GM12878 (cell line): ENCODE data around the gene RIPPLY3. TPM values are rescaled to one million over a fixed set of nuclear protein-coding genes. Genes with fewer than 3 reads are reported as not detected.

Source experiments
- ATAC-seq: fragments of 200-7000 bp; cut with Tn5 transposase; 3 replicates; pipeline ENCODE4 v1.9.1; 2020; ENCODE audit warnings: mild to moderate bottlenecking, moderate library complexity
- BruUV-seq: library from RNA; stranded (reverse); fragments of 400-500 nt; replicated peaks from 2 replicates; lab custom pipeline; 2021; lab: Mats Ljungman, UMichigan
- CTCF ChIA-PET: fragments of 300-600 bp; sonication (Branson Sonifier 250); formaldehyde crosslinking; extraction: SDS; loops from one replicate; lab custom pipeline; 2021; ENCODE audit warnings: inconsistent platforms; lab: Yijun Ruan, JAX
- POLR2A ChIA-PET: fragments of 350-600 bp; formaldehyde crosslinking; extraction: SDS; loops from one replicate; lab custom pipeline; 2021; ENCODE audit warnings: inconsistent platforms; lab: Charles Lee
- RAD21 ChIA-PET: fragments of 300-600 bp; sonication (Branson Sonifier 250); formaldehyde crosslinking; loops from one replicate; lab custom pipeline; 2023; ENCODE audit warnings: antibody characterized with exemption; ENCODE audit not compliant: unreplicated experiment; lab: Charles Lee
- SMC1A ChIA-PET: fragments of 300-600 bp; sonication (Branson Sonifier 250); formaldehyde crosslinking; loops from one replicate; lab custom pipeline; 2023; ENCODE audit not compliant: unreplicated experiment, uncharacterized antibody; lab: Charles Lee
- DNase-seq: peaks from one replicate; pipeline ENCODE4 v3.0.0-alpha.2; 2011; ENCODE audit warnings: low read depth, low spot score
- FAIRE-seq: peaks from 3 replicates; lab custom pipeline; 2011; peaks lifted over from hg19 to GRCh38; lab: Jason Lieb, UNC
- H2AFZ ChIP-seq: 2 replicates; pipeline ENCODE4 v1.6.0; 2011; ENCODE audit warnings: low read depth, low read length, control low read depth; ENCODE audit not compliant: control insufficient read depth
- H3K27ac ChIP-seq: 2 replicates; pipeline ENCODE4 v1.5.1; 2011; ENCODE audit warnings: control low read depth; ENCODE audit not compliant: control insufficient read depth, insufficient read depth
- H3K27me3 ChIP-seq, 2 experiments: replicated peaks in 1 of 2; 2 replicates each; pipeline versions ENCODE4 v1.6.0 to v1.6.1; 2011; ENCODE audit warnings: low read length in 1 of 2; ENCODE audit not compliant: control insufficient read depth in 2 of 2, insufficient read depth in 2 of 2
- H3K36me3 ChIP-seq, 2 experiments: 2 replicates each; pipeline ENCODE4 v1.5.1; 2011; ENCODE audit warnings: low read length in 1 of 2; ENCODE audit not compliant: control insufficient read depth in 2 of 2, insufficient read depth in 2 of 2
- H3K4me1 ChIP-seq: 2 replicates; pipeline ENCODE4 v1.6.1; 2011; ENCODE audit warnings: mild to moderate bottlenecking, low read length, moderate library complexity, mixed read lengths; ENCODE audit not compliant: control insufficient read depth, insufficient read depth
- H3K4me2 ChIP-seq: 2 replicates; pipeline ENCODE4 v1.6.0; 2011; ENCODE audit warnings: control low read depth; ENCODE audit not compliant: control insufficient read depth, insufficient read depth
- H3K4me3 ChIP-seq: fragments of 200-600 bp; sonication (generic); 2 replicates; pipeline ENCODE4 v1.5.1; 2016
- H3K79me2 ChIP-seq: 2 replicates; pipeline ENCODE4 v1.6.0; 2011; ENCODE audit warnings: low read length; ENCODE audit not compliant: control insufficient read depth, insufficient read depth
- H3K9ac ChIP-seq: 2 replicates; pipeline ENCODE4 v1.8.0; 2011; ENCODE audit warnings: low read length, control low read depth, mixed read lengths; ENCODE audit not compliant: control insufficient read depth, insufficient read depth
- H3K9me3 ChIP-seq: replicated peaks from 3 replicates; pipeline ENCODE4 v1.5.1; 2011; ENCODE audit warnings: mild to moderate bottlenecking, low read length; ENCODE audit not compliant: control insufficient read depth, insufficient read depth
- H4K20me1 ChIP-seq: 2 replicates; pipeline ENCODE4 v1.6.0; 2011; ENCODE audit not compliant: control insufficient read depth, insufficient read depth
- ATF7 ChIP-seq: fragments of 450-650 bp; IDR thresholded peaks from 2 replicates; pipeline ENCODE4 v1.6.1; 2016; ENCODE audit warnings: low read depth, mild to moderate bottlenecking
- BACH1 ChIP-seq: fragments of 450-650 bp; IDR thresholded peaks from 2 replicates; pipeline ENCODE4 v1.6.1; 2017; ENCODE audit warnings: mild to moderate bottlenecking, borderline replicate concordance
- EZH2 ChIP-seq: IDR thresholded peaks from 2 replicates; pipeline ENCODE4 v1.6.1; 2012; ENCODE audit warnings: low read depth, mild to moderate bottlenecking, control low read depth, inconsistent platforms, low read length, borderline replicate concordance; ENCODE audit not compliant: control insufficient read depth
- HDAC2 ChIP-seq: fragments of 200-600 bp; sonication (generic); IDR thresholded peaks from 2 replicates; pipeline ENCODE4 v1.6.1; 2017
- JUND ChIP-seq: IDR thresholded peaks from 2 replicates; pipeline ENCODE4 v1.6.1; 2012; ENCODE audit warnings: low read depth, mild to moderate bottlenecking, low read length, improper control_type of control experiment, moderate library complexity
- KDM1A ChIP-seq: fragments of 200-600 bp; sonication (generic); IDR thresholded peaks from 2 replicates; pipeline ENCODE4 v1.6.1; 2016; ENCODE audit warnings: borderline replicate concordance
- POLR2AphosphoS5 ChIP-seq: IDR thresholded peaks from 2 replicates; pipeline ENCODE4 v1.6.1; 2011; ENCODE audit warnings: mild to moderate bottlenecking, low read length, inconsistent platforms
- ZZZ3 ChIP-seq: IDR thresholded peaks from 2 replicates; pipeline ENCODE4 v1.6.1; 2011; ENCODE audit warnings: low read depth; ENCODE audit not compliant: control insufficient read depth, insufficient read length
- WGBS: methylation state at CpG from one replicate; pipeline ENCODE4 v1.1.6; 2016; ENCODE audit warnings: low lambda C conversion rate; ENCODE audit not compliant: insufficient replicate concordance, insufficient coverage; ENCODE audit errors: missing lambda C conversion rate; 5-methylcytosine and 5-hydroxymethylcytosine counted together
- in situ Hi-C: fragments of 300-500 bp; cut with MboI; formaldehyde crosslinking; loops from 9 replicates; pipeline ENCODE4 v1.14.3; 2018; ENCODE audit warnings: mixed read lengths
- intact Hi-C: fragments of 100-400 bp; cut with micrococcal nuclease; formaldehyde crosslinking; loops from one replicate; pipeline ENCODE4 v1.14.2; 2022; ENCODE audit not compliant: unreplicated experiment
- polyA plus RNA-seq, 11 experiments: library from polyadenylated mRNA; depleted of rRNA in 4 of 11; unstranded in 6 of 11; stranded (reverse) in 5 of 11; fragments of >200 nt; fragmentation: Nextera tagmentation in 4 of 11; fragmentation: Illumina TruSeq in 1 of 11; extraction: Ambion mirVana in 4 of 11; extraction: Trizol in 1 of 11; gene quantifications; 1 replicate in 1 of 11; 2 replicates in 10 of 11; pipeline versions ENCODE4 v1.2.1 to v1.2.3, GENCODE V29; 2011 to 2016; ENCODE audit warnings: inconsistent platforms in 2 of 11, missing spikeins in 2 of 11, low read depth in 1 of 11
- total RNA-seq, 4 experiments: library from RNA; depleted of rRNA in 3 of 4; stranded (reverse); fragments of >200 nt in 3 of 4; fragmentation: Illumina TruSeq in 1 of 4; extraction: Trizol in 1 of 4; gene quantifications; 2 replicates each; pipeline versions ENCODE4 v1.2.1 to v1.2.3, GENCODE V29; 2013 to 2021
- TF ChIP-seq, protein P1 (sequence below): IDR thresholded peaks from 2 replicates; pipeline ENCODE4 v1.6.1; 2012; ENCODE audit warnings: low read depth, low read length, improper control_type of control experiment
- TF ChIP-seq, protein P2 (sequence below): IDR thresholded peaks from 2 replicates; pipeline ENCODE4 v1.6.1; 2011; ENCODE audit warnings: low read depth, mild to moderate bottlenecking, low read length, moderate library complexity, borderline replicate concordance; ENCODE audit errors: extremely low read depth
- TF ChIP-seq, protein P3 (sequence below): IDR thresholded peaks from 2 replicates; pipeline ENCODE4 v1.6.1; 2012; ENCODE audit warnings: low read length, inconsistent platforms
- TF ChIP-seq, protein P4 (sequence below): fragments of 450-650 bp; IDR thresholded peaks from 2 replicates; pipeline ENCODE4 v1.6.1; 2017; ENCODE audit warnings: mild to moderate bottlenecking, low read depth, inconsistent platforms; ENCODE audit not compliant: poor library complexity, severe bottlenecking

RIPPLY3 gene
- total and polyA plus RNA-seq, 10 of the 15 experiments (the other 5 are each of a cell fraction or from before 2014, with no cell fraction given) = not detected

DNA sequence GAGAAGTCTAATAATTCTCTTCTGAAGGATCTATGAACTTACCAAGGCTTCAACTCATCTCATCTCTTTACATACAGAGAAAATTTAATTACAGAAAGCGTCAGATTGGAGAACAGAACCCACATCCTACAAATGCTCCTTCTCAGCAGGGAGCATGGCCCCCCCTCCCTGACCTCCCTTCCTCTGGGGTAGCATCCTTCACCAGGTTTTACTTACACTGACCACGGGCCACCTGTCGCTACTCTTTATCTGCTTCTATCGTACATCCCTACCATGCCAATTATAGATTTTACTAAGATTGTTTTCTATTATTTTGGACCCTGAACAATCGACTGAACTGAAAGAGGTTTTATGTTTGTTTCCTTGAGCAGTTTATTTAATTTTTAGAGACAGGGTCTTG, 25.8 kb downstream of the RIPPLY3 start:
- Histone ChIP-seq H3K27me3 (no peaks in the 10 kb centered on the region), H3K36me3 (no peaks in the 10 kb centered on the region), H3K9me3 (no peaks in the 10 kb centered on the region), H2AFZ (no peak overlapping the region), H4K20me1 (no peaks in the 10 kb centered on the region), H3K79me2 (no peaks in the 10 kb centered on the region)
- 52% methylated on average over 5 of the region's 5 CpGs for WGBS
- ChIA-PET SMC1A (no interaction called here), RAD21 (no interaction called here)
- intact Hi-C loops (no loop called here), in situ Hi-C loops (no loop called here)
- BruUV-seq = no TSS peak
- no peak for ATAC-seq
- no peak for FAIRE-seq
- TF ChIP-seq KDM1A (no peak), POLR2AphosphoS5 (no peak), ZZZ3 (no peak), JUND (no peak), ATF7 (no peak), HDAC2 (no peak), EZH2 (no peak), BACH1 (no peak)
- TF ChIP-seq, protein P1, sequence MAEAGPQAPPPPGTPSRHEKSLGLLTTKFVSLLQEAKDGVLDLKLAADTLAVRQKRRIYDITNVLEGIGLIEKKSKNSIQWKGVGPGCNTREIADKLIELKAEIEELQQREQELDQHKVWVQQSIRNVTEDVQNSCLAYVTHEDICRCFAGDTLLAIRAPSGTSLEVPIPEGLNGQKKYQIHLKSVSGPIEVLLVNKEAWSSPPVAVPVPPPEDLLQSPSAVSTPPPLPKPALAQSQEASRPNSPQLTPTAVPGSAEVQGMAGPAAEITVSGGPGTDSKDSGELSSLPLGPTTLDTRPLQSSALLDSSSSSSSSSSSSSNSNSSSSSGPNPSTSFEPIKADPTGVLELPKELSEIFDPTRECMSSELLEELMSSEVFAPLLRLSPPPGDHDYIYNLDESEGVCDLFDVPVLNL = no peak
- TF ChIP-seq, protein P2, sequence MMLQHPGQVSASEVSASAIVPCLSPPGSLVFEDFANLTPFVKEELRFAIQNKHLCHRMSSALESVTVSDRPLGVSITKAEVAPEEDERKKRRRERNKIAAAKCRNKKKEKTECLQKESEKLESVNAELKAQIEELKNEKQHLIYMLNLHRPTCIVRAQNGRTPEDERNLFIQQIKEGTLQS = no peak
- TF ChIP-seq, protein P3, sequence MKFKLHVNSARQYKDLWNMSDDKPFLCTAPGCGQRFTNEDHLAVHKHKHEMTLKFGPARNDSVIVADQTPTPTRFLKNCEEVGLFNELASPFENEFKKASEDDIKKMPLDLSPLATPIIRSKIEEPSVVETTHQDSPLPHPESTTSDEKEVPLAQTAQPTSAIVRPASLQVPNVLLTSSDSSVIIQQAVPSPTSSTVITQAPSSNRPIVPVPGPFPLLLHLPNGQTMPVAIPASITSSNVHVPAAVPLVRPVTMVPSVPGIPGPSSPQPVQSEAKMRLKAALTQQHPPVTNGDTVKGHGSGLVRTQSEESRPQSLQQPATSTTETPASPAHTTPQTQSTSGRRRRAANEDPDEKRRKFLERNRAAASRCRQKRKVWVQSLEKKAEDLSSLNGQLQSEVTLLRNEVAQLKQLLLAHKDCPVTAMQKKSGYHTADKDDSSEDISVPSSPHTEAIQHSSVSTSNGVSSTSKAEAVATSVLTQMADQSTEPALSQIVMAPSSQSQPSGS = no peak
- TF ChIP-seq, protein P4, sequence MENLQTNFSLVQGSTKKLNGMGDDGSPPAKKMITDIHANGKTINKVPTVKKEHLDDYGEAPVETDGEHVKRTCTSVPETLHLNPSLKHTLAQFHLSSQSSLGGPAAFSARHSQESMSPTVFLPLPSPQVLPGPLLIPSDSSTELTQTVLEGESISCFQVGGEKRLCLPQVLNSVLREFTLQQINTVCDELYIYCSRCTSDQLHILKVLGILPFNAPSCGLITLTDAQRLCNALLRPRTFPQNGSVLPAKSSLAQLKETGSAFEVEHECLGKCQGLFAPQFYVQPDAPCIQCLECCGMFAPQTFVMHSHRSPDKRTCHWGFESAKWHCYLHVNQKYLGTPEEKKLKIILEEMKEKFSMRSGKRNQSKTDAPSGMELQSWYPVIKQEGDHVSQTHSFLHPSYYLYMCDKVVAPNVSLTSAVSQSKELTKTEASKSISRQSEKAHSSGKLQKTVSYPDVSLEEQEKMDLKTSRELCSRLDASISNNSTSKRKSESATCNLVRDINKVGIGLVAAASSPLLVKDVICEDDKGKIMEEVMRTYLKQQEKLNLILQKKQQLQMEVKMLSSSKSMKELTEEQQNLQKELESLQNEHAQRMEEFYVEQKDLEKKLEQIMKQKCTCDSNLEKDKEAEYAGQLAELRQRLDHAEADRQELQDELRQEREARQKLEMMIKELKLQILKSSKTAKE = no peak
- TF ChIP-seq, all 136 proteins: peak for 0
- no peak for DNase-seq
- ChIA-PET CTCF (no interaction called here), POLR2A (no interaction called here)
- no peak overlapping the region for H3K9ac ChIP-seq
- H3K4me1 ChIP-seq = no peaks in the 10 kb centered on the region
- H3K4me2 ChIP-seq = no peak overlapping the region
- no peak overlapping the region for H3K4me3 ChIP-seq
- H3K27ac ChIP-seq = no peak overlapping the region
